ENCODE data around the gene RDX. TPM values are rescaled to one million over a fixed set of nuclear protein-coding genes. Genes with fewer than 3 reads are reported as not detected.

Gene RDX
- total and polyA plus RNA-seq, 2 of the 8 experiments (the other 6 are each of a cell fraction or from before 2014, with no cell fraction given): 27.4 to 100 TPM

DNA sequence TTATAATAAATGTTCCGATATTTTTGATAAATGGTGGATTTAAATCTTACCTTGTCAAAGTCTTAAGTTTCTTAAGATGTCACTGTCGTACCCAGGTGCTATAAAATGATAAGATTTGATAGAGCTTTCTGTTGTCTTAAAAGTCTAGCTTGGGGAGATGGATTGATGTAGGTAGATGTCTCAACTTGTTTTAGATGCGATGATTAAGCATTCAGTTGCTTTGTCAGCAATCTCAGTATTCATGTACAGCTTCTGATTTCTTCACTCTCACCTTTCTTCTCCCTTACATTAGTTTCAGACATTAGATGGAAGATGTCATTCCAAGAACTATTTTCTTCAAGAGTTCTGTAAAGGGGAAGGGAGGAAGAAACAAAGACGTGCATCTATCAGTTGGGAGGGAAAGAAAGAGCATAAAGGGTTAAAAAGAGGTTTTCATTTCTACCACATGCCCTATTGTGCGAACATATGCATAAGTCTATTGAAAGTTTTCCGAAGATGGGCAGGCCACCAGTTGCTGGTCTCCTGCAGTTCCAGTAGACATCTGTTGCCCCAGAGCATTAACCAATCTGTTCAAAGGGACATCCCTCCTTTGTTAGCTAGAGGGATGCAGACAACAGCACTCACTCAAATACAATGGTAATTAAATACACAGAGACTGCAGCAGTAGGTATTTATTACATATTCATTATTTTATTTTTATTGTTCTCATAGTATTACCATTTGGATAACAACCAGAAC is 164.9 kb downstream of the RDX start:
- CTCF ChIA-PET (ENCODE audit: partially characterized antibody): interaction anchor here (1.2 kb wide), 1 partner anchor 9 kb away, joined by 3 read pairs; no protein-coding TSS in a partner anchor
- no peak overlapping the region; the same call in 1 of the 2 replicates for H2BK5ac ChIP-seq (ENCODE audit: low read depth, low read length)
- H4K91ac ChIP-seq (replicated peaks; ENCODE audit: insufficient read length, low read length): no peak overlapping the region
- H3K9me3 ChIP-seq (ENCODE audit: insufficient read depth in 2 of 2, low read depth in 1 of 2, low read length in 1 of 2): no peaks in the 10 kb centered on the region
- H2BK12ac ChIP-seq (ENCODE audit: low read depth, low read length): no peak overlapping the region
- no peak overlapping the region for H3K23ac ChIP-seq (ENCODE audit: insufficient read length)
- H3K27me3 ChIP-seq (replicated peaks in 1 of 4; ENCODE audit: control insufficient read depth in 3 of 4, extremely low read depth in 1 of 4, insufficient read depth in 3 of 4, low read length in 3 of 4): no peaks in the 10 kb centered on the region
- peak overlapping the region in 1 of 2 experiments; percentile 14; a peak in 1 of 4 replicates for H3K4me2 ChIP-seq (ENCODE audit: insufficient read depth in 1 of 2, low read depth in 2 of 2, low read length in 2 of 2)
- FAIRE-seq (no peak), DNase-seq (ENCODE audit: low read depth in 1 of 2, low spot score in 2 of 2) (no peak)
- no peak overlapping the region for H3K18ac ChIP-seq (ENCODE audit: extremely low read depth, low read length)
- peaks cover 0 to 13% (median 8%) of the 10 kb centered on the region in 4 experiments; a peak in 4 of 7 replicates for H3K4me1 ChIP-seq (replicated peaks in 1 of 4; ENCODE audit: control insufficient read depth in 3 of 4, insufficient read depth in 4 of 4, low read length in 3 of 4)
- H3K79me1 ChIP-seq (ENCODE audit: low read depth, low read length): no peaks in the 10 kb centered on the region
- H3K4ac ChIP-seq (replicated peaks; ENCODE audit: insufficient read length, low read depth, low read length): no peak overlapping the region
- no peaks in the 10 kb centered on the region for H3K36me3 ChIP-seq (ENCODE audit: control insufficient read depth in 2 of 4, insufficient read depth in 4 of 4, low read length in 3 of 4)
- H2BK20ac ChIP-seq (ENCODE audit: low read length): no peak overlapping the region
- H3K27ac ChIP-seq (ENCODE audit: low read depth, low read length): no peak overlapping the region
- H3K23me2 ChIP-seq (ENCODE audit: low read depth, low read length): no peaks in the 10 kb centered on the region
- no peak overlapping the region for H3K56ac ChIP-seq (replicated peaks; ENCODE audit: insufficient read length, low read depth, low read length)
- WGBS, 2 experiments (ENCODE audit: extremely low coverage in 1 of 2, insufficient coverage in 1 of 2, insufficient read length in 1 of 2, insufficient replicate concordance in 2 of 2, low coverage in 1 of 2, low lambda C conversion rate in 2 of 2, missing lambda C conversion rate in 1 of 2): 79% methylated on average over 6 of the region's 6 CpGs; no CpG with 5 or more reads in 1 of the 2 experiments
- H3K9ac ChIP-seq (replicated peaks in 1 of 4; ENCODE audit: extremely low read depth in 1 of 4, low read depth in 3 of 4, low read length in 3 of 4): no peak overlapping the region
- H3K79me2 ChIP-seq (ENCODE audit: control insufficient read depth in 1 of 2, insufficient read depth in 2 of 2, low read length in 2 of 2): 0 out of 4 replicates have a peak, but pooled peaks cover 0 to 2% of the 10 kb centered on the region in 2 experiments
- H4K8ac ChIP-seq (ENCODE audit: extremely low read depth, insufficient read depth, low read length): no peak overlapping the region
- H3K4me3 ChIP-seq (ENCODE audit: extremely low read depth in 1 of 4, insufficient read depth in 2 of 4, low read depth in 3 of 4, low read length in 4 of 4): no peak overlapping the region
- H4K20me1 ChIP-seq (replicated peaks in 1 of 2; ENCODE audit: control insufficient read depth in 1 of 2, insufficient read depth in 2 of 2, low read length in 2 of 2): no peaks in the 10 kb centered on the region
- H2AFZ ChIP-seq (ENCODE audit: low read length): no peak overlapping the region
- no peak overlapping the region for H3K14ac ChIP-seq (ENCODE audit: insufficient read length)
- no peak overlapping the region for H4K5ac ChIP-seq (ENCODE audit: insufficient read length, low read depth, low read length)
- H2BK15ac ChIP-seq (ENCODE audit: low read length): no peak overlapping the region
- POLR2A ChIA-PET (ENCODE audit: partially characterized antibody): no interaction called here
- no peak overlapping the region for H2BK120ac ChIP-seq (replicated peaks; ENCODE audit: low read depth, low read length)
- H2AK5ac ChIP-seq (ENCODE audit: low read depth, low read length): no peak overlapping the region
- TF ChIP-seq POU5F1 (IDR thresholded peaks at IDR 0.05; ENCODE audit: low read depth, low read length) (no peak), E2F6 (IDR thresholded peaks at IDR 0.05) (no peak), NRF1 (IDR thresholded peaks at IDR 0.05; ENCODE audit: low read depth, low read length) (no peak), TBP (IDR thresholded peaks at IDR 0.05; ENCODE audit: low read depth, low read length) (no peak), RNF2 (IDR thresholded peaks at IDR 0.05; ENCODE audit: borderline replicate concordance, low read depth, low read length, missing control alignments, poor library complexity, severe bottlenecking) (no peak), ASH2L (IDR thresholded peaks at IDR 0.05; ENCODE audit: low read length) (no peak), PHF8 (conservative IDR thresholded peaks at IDR 0.05; ENCODE audit: low read depth, low read length) (no peak), POLR2A (IDR thresholded peaks at IDR 0.05; ENCODE audit: control extremely low read depth in 1 of 2, low read depth in 2 of 2, low read length in 2 of 2) (no peak)
- TF ChIP-seq, protein P1, sequence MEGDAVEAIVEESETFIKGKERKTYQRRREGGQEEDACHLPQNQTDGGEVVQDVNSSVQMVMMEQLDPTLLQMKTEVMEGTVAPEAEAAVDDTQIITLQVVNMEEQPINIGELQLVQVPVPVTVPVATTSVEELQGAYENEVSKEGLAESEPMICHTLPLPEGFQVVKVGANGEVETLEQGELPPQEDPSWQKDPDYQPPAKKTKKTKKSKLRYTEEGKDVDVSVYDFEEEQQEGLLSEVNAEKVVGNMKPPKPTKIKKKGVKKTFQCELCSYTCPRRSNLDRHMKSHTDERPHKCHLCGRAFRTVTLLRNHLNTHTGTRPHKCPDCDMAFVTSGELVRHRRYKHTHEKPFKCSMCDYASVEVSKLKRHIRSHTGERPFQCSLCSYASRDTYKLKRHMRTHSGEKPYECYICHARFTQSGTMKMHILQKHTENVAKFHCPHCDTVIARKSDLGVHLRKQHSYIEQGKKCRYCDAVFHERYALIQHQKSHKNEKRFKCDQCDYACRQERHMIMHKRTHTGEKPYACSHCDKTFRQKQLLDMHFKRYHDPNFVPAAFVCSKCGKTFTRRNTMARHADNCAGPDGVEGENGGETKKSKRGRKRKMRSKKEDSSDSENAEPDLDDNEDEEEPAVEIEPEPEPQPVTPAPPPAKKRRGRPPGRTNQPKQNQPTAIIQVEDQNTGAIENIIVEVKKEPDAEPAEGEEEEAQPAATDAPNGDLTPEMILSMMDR (IDR thresholded peaks at IDR 0.05; ENCODE audit: control extremely low read depth in 1 of 3, insufficient read depth in 1 of 3, low read depth in 1 of 3, low read length in 3 of 3): no peak

All from H1 (cell line).